GM12891 (cell line): ENCODE results near the gene CLRN3. TPM values are rescaled to one million over a fixed set of nuclear protein-coding genes. Genes with fewer than 3 reads are reported as not detected.

Experiments
- DNase-seq: peaks from one replicate; pipeline ENCODE4 v3.0.0; 2011; ENCODE audit warnings: low spot score; ENCODE audit not compliant: insufficient read length
- FAIRE-seq: peaks from 2 replicates; lab custom pipeline; 2011; peaks lifted over from hg19 to GRCh38; lab: Jason Lieb, UNC
- PAX5 ChIP-seq: IDR thresholded peaks from 2 replicates; pipeline ENCODE4 v1.6.1; 2011; ENCODE audit warnings: low read length, moderate library complexity, mild to moderate bottlenecking; ENCODE audit not compliant: insufficient read depth, severe bottlenecking
- POLR2A ChIP-seq: IDR thresholded peaks from 2 replicates; pipeline ENCODE4 v1.6.1; 2011; ENCODE audit warnings: low read depth, low read length, control low read depth
- POLR2AphosphoS5 ChIP-seq: IDR thresholded peaks from 2 replicates; pipeline ENCODE4 v1.6.1; 2011; ENCODE audit warnings: low read depth, low read length, control low read depth
- POU2F2 ChIP-seq: IDR thresholded peaks from 2 replicates; pipeline ENCODE4 v1.6.1; 2011; ENCODE audit warnings: low read depth, mild to moderate bottlenecking, control low read depth, low read length, moderate library complexity
- SPI1 ChIP-seq: IDR thresholded peaks from 2 replicates; pipeline ENCODE4 v1.6.1; 2011; ENCODE audit warnings: low read depth, low read length, control low read depth
- TAF1 ChIP-seq: IDR thresholded peaks from 2 replicates; pipeline ENCODE4 v1.6.1; 2011; ENCODE audit warnings: low read depth, low read length, control low read depth
- polyA plus RNA-seq: library from polyadenylated mRNA; unstranded; fragments of >200 nt; gene quantifications from one replicate; pipeline ENCODE4 v1.2.1, GENCODE V29; 2012; ENCODE audit warnings: low read depth, missing spikeins, inconsistent platforms; ENCODE audit not compliant: missing spikeins

Gene CLRN3, protein sequence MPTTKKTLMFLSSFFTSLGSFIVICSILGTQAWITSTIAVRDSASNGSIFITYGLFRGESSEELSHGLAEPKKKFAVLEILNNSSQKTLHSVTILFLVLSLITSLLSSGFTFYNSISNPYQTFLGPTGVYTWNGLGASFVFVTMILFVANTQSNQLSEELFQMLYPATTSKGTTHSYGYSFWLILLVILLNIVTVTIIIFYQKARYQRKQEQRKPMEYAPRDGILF
- not detected for polyA plus RNA-seq

DNA sequence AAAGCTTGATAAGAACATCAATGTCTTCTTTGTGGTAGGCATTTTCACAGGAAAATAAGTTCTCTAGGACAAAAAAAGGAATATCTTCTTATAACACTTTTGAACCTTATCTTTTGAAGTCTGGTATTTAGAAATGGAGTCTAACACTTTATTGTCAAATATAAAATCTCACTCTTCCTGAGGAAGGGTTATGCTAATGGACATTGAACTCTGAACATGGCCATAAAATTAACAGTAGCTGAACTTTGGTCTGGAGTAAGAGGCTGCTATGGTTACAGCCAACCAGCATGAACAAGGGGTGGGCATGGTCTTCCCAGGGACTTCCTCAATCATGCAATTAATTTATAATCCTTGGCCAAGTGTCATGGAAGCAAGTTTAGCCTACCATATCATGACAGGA, at the start of gene CLRN3:
TSS of gene CLRN3 (minus strand) at position 199 of the 400 bp plus-strand sequence. CDS start at position 42, 157 bp downstream.
- TF ChIP-seq POLR2AphosphoS5, result no peak
- TF ChIP-seq SPI1, result no peak
- TF ChIP-seq TAF1, result no peak
- TF ChIP-seq POLR2A, result no peak
- TF ChIP-seq PAX5, result no peak
- TF ChIP-seq POU2F2, result no peak
- no peak for FAIRE-seq
- DNase-seq, result no peak

DNA sequence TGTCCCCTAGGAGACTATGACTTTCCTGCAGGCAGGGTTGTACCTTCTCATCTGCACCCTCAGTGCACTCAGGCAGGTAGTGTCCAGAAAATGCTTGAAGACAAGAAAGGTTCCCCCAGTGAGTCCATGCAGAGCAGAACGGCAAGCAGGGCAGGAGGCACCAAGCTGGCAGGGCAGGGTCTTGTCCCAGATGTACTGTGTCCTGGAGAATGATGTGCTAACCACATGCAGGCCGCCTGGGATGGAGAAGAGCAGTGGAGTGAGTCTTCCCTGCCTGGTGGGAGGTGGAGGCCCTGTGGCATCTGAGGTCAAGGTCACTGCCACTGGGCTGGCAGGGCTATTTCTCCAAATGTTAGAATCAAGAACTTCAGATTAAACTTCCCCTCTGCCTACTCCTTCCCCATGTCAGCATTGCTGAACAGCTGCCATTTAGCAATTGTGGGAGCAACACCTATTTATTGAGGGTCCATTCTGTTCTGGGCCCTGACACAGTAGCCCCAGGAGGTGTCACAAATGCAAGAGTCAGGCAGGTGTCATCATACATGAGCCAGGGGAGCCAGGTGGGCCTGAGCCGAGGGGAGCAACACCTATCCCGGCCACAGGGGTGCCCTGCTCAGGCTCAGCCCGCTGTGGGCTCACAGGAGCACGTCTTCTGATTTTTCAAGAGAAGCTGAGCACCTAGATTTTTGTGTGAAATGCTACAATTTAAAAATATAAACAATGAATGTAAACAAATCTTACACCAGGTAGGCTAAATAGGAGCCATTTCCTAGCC, 48.3 kb upstream of the CLRN3 start:
- no peak for DNase-seq
- TF ChIP-seq POLR2AphosphoS5, result no peak
- no peak for FAIRE-seq

DNA sequence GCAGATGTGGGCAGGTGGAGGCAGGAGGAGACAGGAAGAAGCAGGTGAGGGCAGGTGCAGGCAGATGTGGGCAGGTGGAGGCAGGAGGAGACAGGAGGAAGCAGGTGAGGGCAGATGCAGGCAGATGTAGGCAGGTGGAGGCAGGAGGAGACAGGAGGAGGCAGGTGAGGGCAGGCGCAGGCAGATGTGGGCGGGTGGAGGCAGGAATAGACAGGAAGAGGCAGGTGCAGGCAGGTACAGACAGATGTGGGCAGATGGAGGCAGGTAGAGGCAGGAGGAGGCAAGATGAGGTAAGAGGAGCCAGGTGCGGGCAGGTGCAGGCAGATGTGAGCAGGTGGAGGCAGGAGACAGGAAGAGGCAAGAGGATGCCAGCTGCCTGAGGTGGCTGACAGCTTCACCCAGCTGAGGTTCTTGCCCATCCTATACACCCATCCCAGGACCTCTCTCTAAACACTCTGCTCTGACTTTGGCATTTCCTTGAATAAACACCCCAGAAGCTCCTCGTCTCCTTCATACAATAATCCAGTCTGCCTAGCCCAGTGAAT, 47.1 kb upstream of the CLRN3 start:
- DNase-seq, result no peak
- TF ChIP-seq TAF1 (no peak), SPI1 (no peak), POLR2A (no peak), POLR2AphosphoS5 (no peak), POU2F2 (no peak), PAX5 (no peak)
- no peak for FAIRE-seq

DNA sequence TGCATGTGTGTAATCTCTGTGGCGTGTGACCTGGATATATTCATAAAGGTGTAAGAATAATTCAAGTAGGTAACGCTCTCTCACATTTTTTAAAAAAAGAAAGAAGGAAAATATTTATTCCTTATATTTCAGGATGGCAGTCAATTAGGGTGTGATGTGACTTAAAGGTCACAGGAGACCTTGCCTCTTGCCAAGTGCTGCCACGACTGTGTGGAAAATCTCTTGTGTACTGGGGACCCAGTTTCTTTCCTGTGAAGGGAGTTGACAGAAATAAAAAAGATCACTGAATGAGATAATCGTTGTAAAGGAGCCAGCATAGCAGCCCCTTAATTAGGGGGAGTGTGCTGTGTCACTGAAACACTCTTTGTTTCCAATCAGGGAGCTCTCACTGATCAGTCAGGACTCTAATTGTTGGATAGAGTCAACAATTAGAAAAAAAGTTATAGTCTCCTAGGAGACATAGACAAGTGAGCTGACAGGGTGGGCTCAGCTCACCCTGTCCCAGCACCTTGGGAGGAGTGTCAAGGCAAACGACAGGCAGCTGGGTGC, 45.2 kb upstream of the CLRN3 start:
- TF ChIP-seq PAX5 (no peak), POLR2A (no peak), TAF1 (no peak), POU2F2 (no peak), POLR2AphosphoS5 (no peak), SPI1 (no peak)
- FAIRE-seq (no peak), DNase-seq (no peak)

DNA sequence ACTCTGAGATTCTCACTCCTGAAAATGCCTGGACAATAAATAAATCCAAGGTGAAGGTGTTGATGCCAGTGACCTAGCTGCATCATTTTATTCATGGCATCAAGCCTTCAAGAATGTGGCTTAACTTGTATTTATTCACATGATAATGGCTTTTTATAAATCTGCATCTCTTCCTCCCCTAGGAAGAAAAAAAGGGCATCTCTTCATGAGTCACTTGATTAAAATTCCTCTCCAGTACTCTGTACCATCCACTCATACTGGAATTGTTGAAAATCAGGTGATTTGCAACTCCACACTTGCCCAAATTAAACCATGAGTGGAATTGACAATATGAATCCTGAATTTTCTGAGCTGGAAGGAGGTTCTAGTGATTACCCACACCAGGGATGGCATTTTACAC, 44.3 kb upstream of the CLRN3 start:
- FAIRE-seq (no peak), DNase-seq (no peak)
- TF ChIP-seq TAF1 (no peak), POU2F2 (no peak), POLR2A (no peak), SPI1 (no peak), POLR2AphosphoS5 (no peak), PAX5 (no peak)

DNA sequence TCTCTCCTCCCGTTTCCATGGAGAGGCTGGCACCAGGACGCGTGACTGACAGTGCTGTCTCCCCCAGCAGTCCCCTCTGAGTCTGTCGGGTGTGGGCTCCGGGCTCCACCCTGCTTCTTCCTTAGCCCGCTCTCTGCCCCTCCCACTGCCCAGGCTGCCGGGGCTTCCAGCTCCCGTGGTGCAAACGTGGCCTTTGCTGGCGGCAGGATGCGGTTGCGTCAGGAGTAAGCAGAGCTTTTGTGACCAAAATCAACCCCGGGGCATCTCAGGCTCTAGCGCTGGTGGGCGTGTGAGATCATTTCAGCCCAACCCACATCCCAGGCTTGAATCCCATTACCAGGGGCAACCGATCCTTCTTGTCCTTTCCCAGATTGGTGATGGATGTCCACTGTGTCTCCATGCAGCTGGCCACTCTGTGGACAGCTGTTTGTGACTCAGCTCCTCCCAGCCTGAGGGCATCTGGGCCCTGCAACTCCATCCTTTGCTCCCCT, 42.4 kb upstream of the CLRN3 start:
- FAIRE-seq (no peak), DNase-seq (no peak)
- no peak for TF ChIP-seq POU2F2
- TF ChIP-seq POLR2AphosphoS5, result no peak
- TF ChIP-seq PAX5, result no peak
- no peak for TF ChIP-seq TAF1
- no peak for TF ChIP-seq SPI1
- TF ChIP-seq POLR2A, result no peak

DNA sequence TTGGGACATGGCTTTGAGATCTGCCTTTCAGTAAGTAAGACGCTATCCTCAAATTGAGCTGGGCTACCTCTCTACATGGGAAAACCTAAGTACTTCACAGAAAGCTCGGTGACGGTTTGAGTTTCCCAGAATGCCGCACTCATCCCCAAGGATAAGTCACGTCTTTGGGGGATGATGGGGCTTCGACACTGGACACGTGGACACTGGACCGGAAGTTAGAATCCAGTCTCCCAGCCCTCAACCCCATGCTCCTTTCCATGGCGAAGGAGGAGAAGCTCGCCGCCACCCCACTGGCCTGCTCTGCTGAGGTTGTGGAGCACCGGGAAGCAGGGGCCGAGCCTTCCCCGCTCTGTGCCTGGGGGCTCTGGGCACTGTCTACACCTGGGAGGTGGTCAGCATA, 41.6 kb upstream of the CLRN3 start:
- TF ChIP-seq SPI1, result no peak
- no peak for TF ChIP-seq PAX5
- TF ChIP-seq POLR2AphosphoS5, result no peak
- no peak for TF ChIP-seq TAF1
- TF ChIP-seq POLR2A, result no peak
- no peak for TF ChIP-seq POU2F2
- FAIRE-seq (no peak), DNase-seq (no peak)

DNA sequence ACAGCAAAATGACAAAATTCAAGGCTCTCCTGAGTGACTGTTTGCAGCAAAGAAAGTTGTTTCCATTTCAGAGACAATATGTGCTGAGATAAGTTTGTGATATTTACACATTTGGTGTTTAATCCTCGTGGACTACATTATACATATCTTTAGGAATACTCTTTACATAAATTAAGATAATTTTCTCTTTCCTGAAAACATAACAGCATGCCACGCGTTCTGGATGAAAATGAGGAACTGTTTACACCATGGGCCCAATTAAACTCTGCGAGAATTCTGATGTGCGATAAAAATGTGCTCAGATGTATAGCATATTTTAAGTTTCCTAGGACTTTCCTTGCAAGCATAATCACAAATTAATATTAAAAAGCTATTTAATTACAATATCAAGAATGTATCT, 40.5 kb upstream of the CLRN3 start:
- FAIRE-seq, result no peak

More for the DNA sequence above, 40.5 kb upstream of the CLRN3 start:
- TF ChIP-seq TAF1, result no peak
- no peak for TF ChIP-seq POLR2A
- TF ChIP-seq PAX5, result no peak
- no peak for TF ChIP-seq SPI1
- TF ChIP-seq POLR2AphosphoS5, result no peak
- TF ChIP-seq POU2F2, result no peak
- DNase-seq, result no peak
